COLO668 (cell line): ENCODE results near the gene OR51S1.
"Not testable (repeated sequence)": the region's sequence is repeated elsewhere in the genome, so short reads cannot be mapped to it uniquely, and the experiment has no call there.

ENCODE experiments used
- DNase-seq: peaks from one replicate; lab custom pipeline; 2025; ENCODE audit not compliant: unreplicated experiment; lab: John Stamatoyannopoulos, UW

OR51S1 gene

GRCh38 chr11:4848908-4849532, at the start of gene OR51S1:
OR51S1 (minus strand) TSS chr11:4849208; CDS start chr11:4849208, 0 bp downstream.
- no peak for DNase-seq

- DNase-seq: no peak
These were observed 43.1 kb upstream of the OR51S1 start for GRCh38 chr11:4891996-4892640.

- DNase-seq: no peak
These were observed 41.3 kb upstream of the OR51S1 start for GRCh38 chr11:4890279-4890678.

GRCh38 chr11:4887591-4887990, 38.6 kb upstream of the OR51S1 start:
- DNase-seq: no peak

GRCh38 chr11:4886186-4886585, 37.2 kb upstream of the OR51S1 start:
- DNase-seq: no peak

- no peak for DNase-seq
These were observed 35.4 kb upstream of the OR51S1 start for GRCh38 chr11:4884361-4884760.

GRCh38 chr11:4882543-4882942, 33.5 kb upstream of the OR51S1 start:
- DNase-seq: no peak

GRCh38 chr11:4881860-4882500, 33.0 kb upstream of the OR51S1 start, which contains the start of gene OR51T1:
OR51T1 (plus strand) TSS chr11:4881900; CDS start chr11:4881900, 0 bp downstream.
- no peak for DNase-seq

GRCh38 chr11:4881188-4881587, 32.2 kb upstream of the OR51S1 start:
- DNase-seq: no peak

GRCh38 chr11:4865855-4866254, 16.8 kb upstream of the OR51S1 start:
- no peak for DNase-seq

GRCh38 chr11:4863876-4864275, 14.9 kb upstream of the OR51S1 start:
- no peak for DNase-seq

- no peak for DNase-seq
These were observed 13.6 kb upstream of the OR51S1 start for GRCh38 chr11:4862447-4863236.

GRCh38 chr11:4854286-4854685, 5.3 kb upstream of the OR51S1 start:
- DNase-seq: not testable (repeated sequence)

GRCh38 chr11:4851033-4851432, 2.0 kb upstream of the OR51S1 start:
- no peak for DNase-seq

GRCh38 chr11:4839851-4840549, 9.0 kb downstream of the OR51S1 start:
- no peak for DNase-seq

GRCh38 chr11:4830909-4831308, 18.1 kb downstream of the OR51S1 start:
- DNase-seq: no peak

GRCh38 chr11:4830346-4830745, 18.7 kb downstream of the OR51S1 start:
- peak; percentile 51 for DNase-seq

- DNase-seq: no peak
These were observed 22.6 kb downstream of the OR51S1 start for GRCh38 chr11:4826425-4826824.

GRCh38 chr11:4825132-4825531, 23.9 kb downstream of the OR51S1 start:
- no peak for DNase-seq

- DNase-seq: no peak
These were observed 28.0 kb downstream of the OR51S1 start, which contains the start of gene OR51F2 for GRCh38 chr11:4821021-4821420. OR51F2 (plus strand) TSS chr11:4821321; CDS start chr11:4821422, 101 bp downstream.

GRCh38 chr11:4809246-4809645, 39.8 kb downstream of the OR51S1 start:
- DNase-seq: no peak
